ENCODE measurements around the gene SEZ6.

GRCh38 chr17:28912281-28912937, 93.4 kb downstream of the SEZ6 start:
- TF ChIP-seq CTCF (conservative IDR thresholded peaks at IDR 0.05 in 1 of 2, IDR thresholded peaks at IDR 0.05 in 1 of 2; ENCODE audit: low read depth in 1 of 2, low read length in 2 of 2) (peak in 1 of 2 donors; percentile 31), EZH2 (IDR thresholded peaks at IDR 0.05; ENCODE audit: low read length, missing control alignments) (no peak)
